Hematopoietic multipotent progenitor cell treated with erythropoietin and hydrocortisone succinate and interleukin-3 and kit ligand, for 4 days (in vitro differentiated cells): ENCODE measurements around the gene PDE6B.

Experiments
- DNase-seq: peaks from one replicate; pipeline ENCODE4 v3.0.0-alpha.2; 2015

PDE6B gene

GRCh38 chr4:601612-602558, 23.5 kb upstream of the PDE6B start:
- no peak for DNase-seq

- DNase-seq: peak; percentile 64
These were observed 22.8 kb upstream of the PDE6B start for GRCh38 chr4:602559-602942.

- DNase-seq: peak; percentile 66
These were observed 21.2 kb upstream of the PDE6B start for GRCh38 chr4:604131-604530.

- no peak for DNase-seq
These were observed 19.5 kb upstream of the PDE6B start for GRCh38 chr4:605702-606425.

- DNase-seq: no peak
These were observed 17.1 kb upstream of the PDE6B start for GRCh38 chr4:608236-608635.

GRCh38 chr4:609400-610050, 15.8 kb upstream of the PDE6B start:
- no peak for DNase-seq

GRCh38 chr4:610411-611261, 14.7 kb upstream of the PDE6B start:
- no peak for DNase-seq

GRCh38 chr4:612052-612748, 13.2 kb upstream of the PDE6B start:
- DNase-seq: no peak

GRCh38 chr4:612749-613125, 12.6 kb upstream of the PDE6B start:
- DNase-seq: no peak

GRCh38 chr4:613126-613525, 12.2 kb upstream of the PDE6B start:
- DNase-seq: no peak

- DNase-seq: no peak
These were observed 9.3 kb upstream of the PDE6B start for GRCh38 chr4:616091-616490.

GRCh38 chr4:616911-617643, 8.3 kb upstream of the PDE6B start:
- no peak for DNase-seq

- no peak for DNase-seq
These were observed 7.4 kb upstream of the PDE6B start for GRCh38 chr4:617644-618641.

GRCh38 chr4:620201-620600, 5.2 kb upstream of the PDE6B start:
- no peak for DNase-seq

- no peak for DNase-seq
These were observed 4.5 kb upstream of the PDE6B start for GRCh38 chr4:620851-621261.

GRCh38 chr4:621296-622070, 3.9 kb upstream of the PDE6B start:
- no peak for DNase-seq

GRCh38 chr4:622071-622995, 3.0 kb upstream of the PDE6B start:
- peak; percentile 37 for DNase-seq
